Gastrocnemius medialis (tissue), 4 donors: ENCODE measurements around the gene PIWIL1. TPM values are rescaled to one million over a fixed set of nuclear protein-coding genes. Genes with fewer than 3 reads are reported as not detected.

Experiments
- ATAC-seq, 2 donors: fragments of 150-250 bp; one replicate each; pipeline ENCODE4 v1.9.1; 2016
- DNase-seq, 2 donors: peaks; one replicate each; pipeline ENCODE4 v3.0.0-alpha.2; 2019
- H3K27ac ChIP-seq, 4 donors: fragments of 200-600 bp; sonication (generic); 1 replicate in 1 of 4; 2 replicates in 3 of 4; pipeline ENCODE4 v1.5.1; 2016 to 2018; ENCODE audit warnings: mild to moderate bottlenecking in 2 of 4, moderate library complexity in 1 of 4
- H3K27me3 ChIP-seq, 3 donors: fragments of 200-600 bp; sonication (generic) in 2 of 3; 1 replicate in 1 of 3; 2 replicates in 2 of 3; pipeline versions ENCODE4 v1.5.1 to v1.6.0; 2016 to 2019; ENCODE audit warnings: mild to moderate bottlenecking in 1 of 3, moderate library complexity in 1 of 3
- H3K36me3 ChIP-seq, 2 donors: fragments of 200-600 bp; sonication (generic) in 1 of 2; one replicate each; pipeline ENCODE4 v1.5.1; 2017 to 2018
- H3K4me1 ChIP-seq, 2 donors: fragments of 200-600 bp; sonication (generic) in 1 of 2; one replicate each; pipeline ENCODE4 v1.5.1; 2016 to 2017; ENCODE audit warnings: mild to moderate bottlenecking in 2 of 2
- H3K4me3 ChIP-seq, 4 donors: fragments of 200-600 bp; sonication (generic) in 3 of 4; 1 replicate in 1 of 4; 2 replicates in 3 of 4; pipeline ENCODE4 v1.5.1; 2016 to 2019; ENCODE audit warnings: mild to moderate bottlenecking in 2 of 4
- H3K9me3 ChIP-seq, 3 donors: fragments of 200-600 bp; sonication (generic) in 2 of 3; 1 replicate in 1 of 3; 2 replicates in 2 of 3; pipeline ENCODE4 v1.5.1; 2016 to 2019
- CTCF ChIP-seq, 5 experiments: fragments of 450-650 bp in 3 of 5; fragments of 200-600 bp in 2 of 5; sonication (generic) in 2 of 5; IDR thresholded peaks in 4 of 5; conservative IDR thresholded peaks in 1 of 5; 1 replicate in 4 of 5; 2 replicates in 1 of 5; pipeline ENCODE4 v1.5.1; 2016 to 2019; ENCODE audit warnings: antibody characterized with exemption in 5 of 5, mild to moderate bottlenecking in 3 of 5, moderate library complexity in 3 of 5
- POLR2A ChIP-seq, 2 donors: fragments of 450-650 bp; IDR thresholded peaks; one replicate each; pipeline ENCODE4 v1.6.1; 2017; ENCODE audit warnings: antibody characterized with exemption in 2 of 2, mild to moderate bottlenecking in 2 of 2, moderate library complexity in 2 of 2
- in situ Hi-C, 4 donors: fragments of 200-750 bp; cut with MboI; loops; one replicate each; pipeline versions ENCODE4 v1.15.0 to v1.8.0; 2017; ENCODE audit warnings: low sequenced_read_pairs in 4 of 4
- intact Hi-C: fragments of 100-400 bp; cut with DNase I; formaldehyde crosslinking; loops from one replicate; pipeline ENCODE4 v1.15.1; 2023; ENCODE audit warnings: low total_unique reads
- total RNA-seq, 4 donors: library from RNA; depleted of rRNA; stranded (reverse); fragments of >200 nt; gene quantifications; one replicate each; pipeline versions ENCODE4 v1.1.0 to v1.2.3, GENCODE V29; 2016

Gene PIWIL1
- total RNA-seq, 4 donors from 2014 or later: not detected

- Histone ChIP-seq H3K27ac (no peak overlapping the region), H3K4me3 (no peak overlapping the region), H3K4me1 (no peaks in the 10 kb centered on the region), H3K9me3 (no peaks in the 10 kb centered on the region), H3K36me3 (no peaks in the 10 kb centered on the region), H3K27me3 (peaks cover 2 to 7% (median 7%) of the 10 kb centered on the region in 3 donors)
- intact Hi-C loops (loop anchor here (2.0 kb wide), 1 partner anchor 288 kb away; no protein-coding TSS in a partner anchor), in situ Hi-C loops (loop anchor here in 1 of 4 donors (10.0 kb wide), 1 partner anchor 280 kb away; no protein-coding TSS in a partner anchor)
- TF ChIP-seq POLR2A (IDR thresholded peaks at IDR 0.05) (no peak), CTCF (IDR thresholded peaks at IDR 0.05 in 4 of 5, conservative IDR thresholded peaks at IDR 0.05 in 1 of 5) (no peak)
- DNase-seq (no peak), ATAC-seq (no peak)
These were observed 3.3 kb upstream of the PIWIL1 start for GRCh38 chr12:130334399-130334798.

GRCh38 chr12:130334937-130335336 lies 2.8 kb upstream of the PIWIL1 start:
- H3K36me3 ChIP-seq: no peaks in the 10 kb centered on the region
- intact Hi-C loops: loop anchor here (2.0 kb wide), 1 partner anchor 288 kb away; no protein-coding TSS in a partner anchor
- ATAC-seq (no peak), DNase-seq (no peak)
- TF ChIP-seq CTCF (IDR thresholded peaks at IDR 0.05 in 4 of 5, conservative IDR thresholded peaks at IDR 0.05 in 1 of 5) (no peak), POLR2A (IDR thresholded peaks at IDR 0.05) (no peak)
- H3K9me3 ChIP-seq: no peaks in the 10 kb centered on the region
- H3K4me3 ChIP-seq: no peak overlapping the region
- in situ Hi-C loops: loop anchor here in 3 of 4 donors (5.0 to 10.0 kb wide), 3 partner anchors 280 to 298 kb away; no protein-coding TSS in a partner anchor
- H3K4me1 ChIP-seq: no peaks in the 10 kb centered on the region
- H3K27ac ChIP-seq: no peak overlapping the region
- H3K27me3 ChIP-seq: peaks cover 7 to 12% (median 9%) of the 10 kb centered on the region in 3 donors

- H3K27me3 ChIP-seq: peaks cover 8 to 15% (median 9%) of the 10 kb centered on the region in 3 donors
- no peaks in the 10 kb centered on the region for H3K4me1 ChIP-seq
- TF ChIP-seq POLR2A (IDR thresholded peaks at IDR 0.05): no peak
- peak; percentile 46 to 53 (median 52) for TF ChIP-seq CTCF (IDR thresholded peaks at IDR 0.05 in 4 of 5, conservative IDR thresholded peaks at IDR 0.05 in 1 of 5)
- no peak for DNase-seq
- no peaks in the 10 kb centered on the region for H3K36me3 ChIP-seq
- H3K9me3 ChIP-seq: no peaks in the 10 kb centered on the region
- intact Hi-C loops: loop anchor here (2.0 kb wide), 1 partner anchor 289 kb away; no protein-coding TSS in a partner anchor
- no peak overlapping the region for H3K27ac ChIP-seq
- no peak overlapping the region for H3K4me3 ChIP-seq
- no peak for ATAC-seq
- in situ Hi-C loops: loop anchor here in 3 of 4 donors (5.0 to 10.0 kb wide), 3 partner anchors 281 to 298 kb away; no protein-coding TSS in a partner anchor
These were observed 1.9 kb upstream of the PIWIL1 start for GRCh38 chr12:130335517-130336392.

GRCh38 chr12:130336723-130337487 lies 782 bp upstream of the PIWIL1 start:
- intact Hi-C loops: no loop called here
- H3K9me3 ChIP-seq: no peaks in the 10 kb centered on the region
- H3K27ac ChIP-seq: no peak overlapping the region
- H3K4me3 ChIP-seq: no peak overlapping the region
- DNase-seq: no peak
- no peaks in the 10 kb centered on the region for H3K36me3 ChIP-seq
- H3K4me1 ChIP-seq: no peaks in the 10 kb centered on the region
- no peak for ATAC-seq
- TF ChIP-seq CTCF (IDR thresholded peaks at IDR 0.05 in 4 of 5, conservative IDR thresholded peaks at IDR 0.05 in 1 of 5): no peak
- TF ChIP-seq POLR2A (IDR thresholded peaks at IDR 0.05): no peak
- in situ Hi-C loops: loop anchor here in 3 of 4 donors (5.0 to 10.0 kb wide), 3 partner anchors 282 to 300 kb away; no protein-coding TSS in a partner anchor
- H3K27me3 ChIP-seq: peaks cover 9 to 15% (median 12%) of the 10 kb centered on the region in 3 donors
